OCI-LY7 (cell line): Measurements from ENCODE around the gene MGST1.

Experiments used
- EZH2phosphoT487 ChIP-seq: fragments of 200-600 bp; sonication (generic); IDR thresholded peaks from 2 replicates; pipeline ENCODE4 v1.6.1; 2018; ENCODE audit warnings: low read depth, borderline replicate concordance, mild to moderate bottlenecking, mixed run types, antibody characterized with exemption, low read length, moderate library complexity, mixed read lengths
- TF ChIP-seq, protein P1 (sequence below): fragments of 200-600 bp; sonication (generic); conservative IDR thresholded peaks from 2 replicates; pipeline ENCODE4 v1.5.1; 2014; ENCODE audit warnings: mild to moderate bottlenecking, antibody characterized with exemption, low read length, moderate library complexity, mixed read lengths

DNA sequence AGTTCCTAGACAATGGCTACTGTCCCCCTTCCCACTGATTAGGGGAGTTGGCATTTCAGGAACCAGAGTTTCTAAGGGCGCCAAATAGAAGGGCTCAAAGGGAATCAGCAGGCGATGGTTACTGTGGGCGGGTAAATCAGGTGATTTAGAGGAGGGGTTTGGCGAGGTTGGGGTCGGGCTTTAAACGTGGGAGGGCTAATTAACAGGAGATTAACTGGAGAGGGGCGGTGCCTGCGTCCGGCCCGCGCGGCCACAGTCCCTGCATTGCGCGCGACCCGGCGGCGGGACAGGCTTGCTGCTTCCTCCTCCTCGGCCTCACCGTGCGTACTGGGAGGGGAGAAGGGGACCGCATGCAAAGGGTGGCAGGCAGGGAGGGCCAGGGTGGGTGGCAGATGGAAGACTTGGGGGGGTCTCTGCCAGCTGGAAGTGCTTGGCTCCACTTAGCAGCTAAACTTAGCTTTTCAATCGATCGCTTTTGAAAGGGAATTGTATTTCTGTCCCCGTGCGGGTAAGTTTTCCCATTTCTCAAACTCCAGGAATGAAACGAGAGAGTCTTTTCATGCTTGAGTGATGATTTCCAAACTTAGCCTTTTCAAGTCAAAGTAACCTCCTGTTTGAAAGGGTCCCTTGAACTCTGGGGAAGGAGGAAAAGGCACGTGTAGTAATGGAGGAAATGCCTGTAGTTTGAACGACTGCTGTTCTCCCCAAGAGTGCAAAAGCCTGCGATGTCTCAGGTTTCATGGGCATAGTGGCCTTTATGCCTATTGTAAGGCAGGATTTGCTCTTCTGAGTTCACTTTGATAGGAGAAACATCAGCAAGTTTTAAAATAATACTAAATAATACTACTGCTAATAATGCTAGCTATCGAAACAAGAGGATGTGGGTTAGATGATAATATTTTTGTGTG, at the start of gene MGST1:
- TF ChIP-seq, protein P1, sequence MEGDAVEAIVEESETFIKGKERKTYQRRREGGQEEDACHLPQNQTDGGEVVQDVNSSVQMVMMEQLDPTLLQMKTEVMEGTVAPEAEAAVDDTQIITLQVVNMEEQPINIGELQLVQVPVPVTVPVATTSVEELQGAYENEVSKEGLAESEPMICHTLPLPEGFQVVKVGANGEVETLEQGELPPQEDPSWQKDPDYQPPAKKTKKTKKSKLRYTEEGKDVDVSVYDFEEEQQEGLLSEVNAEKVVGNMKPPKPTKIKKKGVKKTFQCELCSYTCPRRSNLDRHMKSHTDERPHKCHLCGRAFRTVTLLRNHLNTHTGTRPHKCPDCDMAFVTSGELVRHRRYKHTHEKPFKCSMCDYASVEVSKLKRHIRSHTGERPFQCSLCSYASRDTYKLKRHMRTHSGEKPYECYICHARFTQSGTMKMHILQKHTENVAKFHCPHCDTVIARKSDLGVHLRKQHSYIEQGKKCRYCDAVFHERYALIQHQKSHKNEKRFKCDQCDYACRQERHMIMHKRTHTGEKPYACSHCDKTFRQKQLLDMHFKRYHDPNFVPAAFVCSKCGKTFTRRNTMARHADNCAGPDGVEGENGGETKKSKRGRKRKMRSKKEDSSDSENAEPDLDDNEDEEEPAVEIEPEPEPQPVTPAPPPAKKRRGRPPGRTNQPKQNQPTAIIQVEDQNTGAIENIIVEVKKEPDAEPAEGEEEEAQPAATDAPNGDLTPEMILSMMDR = no peak
- TF ChIP-seq EZH2phosphoT487 = no peak
